HepG2 (cell line): Measurements from ENCODE around the gene VCAN. TPM values are rescaled to one million over a fixed set of nuclear protein-coding genes. Genes with fewer than 3 reads are reported as not detected.

ENCODE experiments used
- CEBPB ChIP-seq: IDR thresholded peaks from 2 replicates; pipeline ENCODE4 v1.6.1; 2011; ENCODE audit warnings: low read depth, low read length, improper control_type of control experiment, borderline replicate concordance
- CHCHD3 ChIP-seq: sonication (generic); formaldehyde crosslinking; IDR thresholded peaks from 2 replicates; pipeline ENCODE4 v1.8.0; 2022; ENCODE audit warnings: mild to moderate bottlenecking, missing genetic modification reagents, moderate library complexity
- ELF4 ChIP-seq: sonication (generic); formaldehyde crosslinking; IDR thresholded peaks from 2 replicates; pipeline ENCODE4 v1.5.0; 2020; ENCODE audit warnings: missing genetic modification reagents, mild to moderate bottlenecking, moderate library complexity, borderline replicate concordance
- EP300 ChIP-seq, 3 experiments: sonication (generic) in 1 of 3; formaldehyde crosslinking in 1 of 3; IDR thresholded peaks; 2 replicates each; pipeline versions ENCODE4 v1.5.1 to v1.6.1; 2011 to 2020; ENCODE audit warnings: low read depth in 2 of 3, low read length in 2 of 3, borderline replicate concordance in 1 of 3, improper control_type of control experiment in 1 of 3, mild to moderate bottlenecking in 1 of 3, missing genetic modification reagents in 1 of 3, moderate library complexity in 1 of 3
- HNRNPUL1 ChIP-seq: fragments of 200-400 bp; formaldehyde crosslinking; IDR thresholded peaks from 2 replicates; pipeline ENCODE4 v1.6.1; 2017; ENCODE audit warnings: low read depth, mild to moderate bottlenecking, low read length, moderate library complexity
- KAT2B ChIP-seq: fragments of 150-350 bp; IDR thresholded peaks from 2 replicates; pipeline ENCODE4 v1.6.1; 2014; ENCODE audit warnings: low read depth, low read length, borderline replicate concordance
- NCOR1 ChIP-seq: fragments of 200-600 bp; sonication (generic); IDR thresholded peaks from 2 replicates; pipeline ENCODE4 v1.7.0; 2017; ENCODE audit warnings: antibody characterized with exemption, low read length, borderline replicate concordance
- POGZ ChIP-seq: sonication (generic); formaldehyde crosslinking; IDR thresholded peaks from 2 replicates; pipeline ENCODE4 v1.4.0; 2020; ENCODE audit warnings: mild to moderate bottlenecking, missing genetic modification reagents
- PRMT3 ChIP-seq: sonication (generic); formaldehyde crosslinking; IDR thresholded peaks from 2 replicates; pipeline ENCODE4 v1.8.1; 2022; ENCODE audit warnings: low read depth, mild to moderate bottlenecking, moderate library complexity, missing genetic modification reagents, borderline replicate concordance
- PTBP1 ChIP-seq: fragments of 200-400 bp; formaldehyde crosslinking; IDR thresholded peaks from 2 replicates; pipeline ENCODE4 v1.6.1; 2018; ENCODE audit warnings: low read length, low read depth; ENCODE audit not compliant: poor library complexity, severe bottlenecking
- RORA ChIP-seq: sonication (generic); formaldehyde crosslinking; IDR thresholded peaks from 2 replicates; pipeline ENCODE4 v1.5.0; 2020; ENCODE audit warnings: mild to moderate bottlenecking, missing genetic modification reagents, moderate library complexity
- SMAD9 ChIP-seq: sonication (generic); formaldehyde crosslinking; IDR thresholded peaks from 2 replicates; pipeline ENCODE4 v1.5.1; 2020; ENCODE audit warnings: mild to moderate bottlenecking, missing genetic modification reagents
- SOX13 ChIP-seq, 3 experiments: fragments of 450-650 bp in 1 of 3; sonication (generic) in 1 of 3; formaldehyde crosslinking in 1 of 3; IDR thresholded peaks in 2 of 3; conservative IDR thresholded peaks in 1 of 3; 2 replicates each; pipeline versions ENCODE4 v1.5.0 to v1.6.1; 2016 to 2020; ENCODE audit warnings: antibody characterized with exemption in 1 of 3, mild to moderate bottlenecking in 1 of 3, missing compliant biosample characterization in 1 of 3, missing genetic modification reagents in 1 of 3, moderate library complexity in 1 of 3
- SRF ChIP-seq: IDR thresholded peaks from 2 replicates; pipeline ENCODE4 v1.6.1; 2011; ENCODE audit warnings: mild to moderate bottlenecking, low read depth, low read length, moderate library complexity
- TBX3 ChIP-seq: fragments of 450-650 bp; IDR thresholded peaks from 2 replicates; pipeline ENCODE4 v1.6.1; 2017; ENCODE audit warnings: antibody characterized with exemption, mild to moderate bottlenecking, inconsistent platforms, borderline replicate concordance
- TSC22D2 ChIP-seq: sonication (generic); formaldehyde crosslinking; IDR thresholded peaks from 2 replicates; pipeline ENCODE4 v1.5.1; 2020; ENCODE audit warnings: missing genetic modification reagents, mild to moderate bottlenecking, borderline replicate concordance
- ZBTB7B ChIP-seq: sonication (generic); formaldehyde crosslinking; IDR thresholded peaks from 2 replicates; pipeline ENCODE4 v1.4.0; 2020; ENCODE audit warnings: missing genetic modification reagents
- ZNF547 ChIP-seq: sonication (generic); formaldehyde crosslinking; IDR thresholded peaks from 2 replicates; pipeline ENCODE4 v1.5.1; 2020; ENCODE audit warnings: mild to moderate bottlenecking, missing genetic modification reagents
- polyA plus RNA-seq, 8 experiments: library from polyadenylated mRNA; depleted of rRNA in 3 of 8; stranded (reverse) in 7 of 8; unstranded in 1 of 8; fragments of >200 nt; fragmentation: Illumina TruSeq in 4 of 8; extraction: Trizol in 4 of 8; gene quantifications; 2 replicates each; pipeline versions ENCODE4 v1.2.1 to v1.2.3, GENCODE V29; 2011 to 2016; ENCODE audit warnings: low read depth in 4 of 8, missing spikeins in 1 of 8, mixed read lengths in 1 of 8; ENCODE audit not compliant: insufficient read depth in 1 of 8
- total RNA-seq, 5 experiments: library from RNA; depleted of rRNA; stranded (reverse); fragments of >200 nt; fragmentation: Illumina TruSeq; extraction: Trizol; gene quantifications; 2 replicates each; pipeline ENCODE4 v1.2.3, GENCODE V29; 2016; ENCODE audit warnings: low read depth in 1 of 5
- TF ChIP-seq, protein P1 (sequence below): sonication (generic); formaldehyde crosslinking; conservative IDR thresholded peaks from 2 replicates; pipeline ENCODE4 v1.4.0; 2020; ENCODE audit warnings: missing genetic modification reagents
- TF ChIP-seq, protein P2 (sequence below): sonication (generic); formaldehyde crosslinking; IDR thresholded peaks from 2 replicates; pipeline ENCODE4 v1.4.0; 2020; ENCODE audit warnings: mild to moderate bottlenecking, missing genetic modification reagents
- TF ChIP-seq, protein P3 (sequence below): sonication (generic); formaldehyde crosslinking; IDR thresholded peaks from 2 replicates; pipeline ENCODE4 v1.8.0; 2023; ENCODE audit warnings: mild to moderate bottlenecking, missing genetic modification reagents
- TF ChIP-seq, protein P4 (sequence below): IDR thresholded peaks from 2 replicates; pipeline ENCODE4 v1.6.1; 2016

Gene VCAN
- total and polyA plus RNA-seq, 2 of the 13 experiments (the other 11 are each of a cell fraction or from before 2014, with no cell fraction given): 1.2 to 3.5 TPM

DNA sequence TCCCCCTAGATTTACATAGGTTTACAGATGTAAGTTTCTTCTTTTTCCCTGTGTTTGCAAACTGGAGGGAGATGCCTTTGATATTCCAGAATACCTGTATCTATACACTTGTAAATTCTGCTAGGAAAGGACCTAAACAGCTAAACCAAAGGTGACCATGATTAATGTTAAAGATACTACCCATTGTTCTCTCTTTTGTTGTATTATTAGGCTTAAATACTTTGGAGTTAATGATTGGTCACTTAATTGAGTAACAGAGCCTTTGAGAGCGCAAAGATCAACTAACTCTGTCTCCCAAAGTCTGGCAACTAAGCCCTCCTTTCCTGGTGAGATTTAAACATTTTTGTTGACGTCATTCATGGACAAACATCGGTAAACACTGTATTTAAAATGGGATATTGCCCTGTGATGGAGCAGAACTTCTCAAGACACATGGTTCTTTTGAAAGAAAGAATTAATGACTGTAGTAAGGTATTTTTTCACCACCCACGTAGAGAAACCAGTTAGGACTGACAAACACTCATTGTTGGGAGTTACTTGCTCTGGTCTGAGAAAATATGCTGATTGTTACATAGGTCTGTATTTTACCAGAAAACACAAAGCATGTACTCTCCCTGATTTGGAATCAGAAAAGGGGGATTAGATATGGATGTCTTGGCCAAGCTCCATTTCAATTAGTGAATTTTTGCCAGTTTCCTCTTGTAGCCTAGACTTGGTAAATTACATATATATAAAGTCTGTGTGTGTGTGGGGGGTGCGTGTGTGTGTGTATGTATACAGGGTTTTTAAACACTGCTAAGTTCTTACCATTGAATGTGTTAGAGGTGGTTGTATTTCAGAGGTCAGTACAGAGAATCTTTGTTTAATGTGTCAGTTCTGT, 4.6 kb downstream of the VCAN start (continued):
- peak; percentile 86 for TF ChIP-seq SOX13 (IDR thresholded peaks at IDR 0.05)
- TF ChIP-seq SOX13 (CRISPR knock-in tag; conservative IDR thresholded peaks at IDR 0.05 in 1 of 2, IDR thresholded peaks at IDR 0.05 in 1 of 2): peak in 1 of 2 experiments; percentile 98; a peak in 2 of 4 replicates
- TF ChIP-seq, protein P1, sequence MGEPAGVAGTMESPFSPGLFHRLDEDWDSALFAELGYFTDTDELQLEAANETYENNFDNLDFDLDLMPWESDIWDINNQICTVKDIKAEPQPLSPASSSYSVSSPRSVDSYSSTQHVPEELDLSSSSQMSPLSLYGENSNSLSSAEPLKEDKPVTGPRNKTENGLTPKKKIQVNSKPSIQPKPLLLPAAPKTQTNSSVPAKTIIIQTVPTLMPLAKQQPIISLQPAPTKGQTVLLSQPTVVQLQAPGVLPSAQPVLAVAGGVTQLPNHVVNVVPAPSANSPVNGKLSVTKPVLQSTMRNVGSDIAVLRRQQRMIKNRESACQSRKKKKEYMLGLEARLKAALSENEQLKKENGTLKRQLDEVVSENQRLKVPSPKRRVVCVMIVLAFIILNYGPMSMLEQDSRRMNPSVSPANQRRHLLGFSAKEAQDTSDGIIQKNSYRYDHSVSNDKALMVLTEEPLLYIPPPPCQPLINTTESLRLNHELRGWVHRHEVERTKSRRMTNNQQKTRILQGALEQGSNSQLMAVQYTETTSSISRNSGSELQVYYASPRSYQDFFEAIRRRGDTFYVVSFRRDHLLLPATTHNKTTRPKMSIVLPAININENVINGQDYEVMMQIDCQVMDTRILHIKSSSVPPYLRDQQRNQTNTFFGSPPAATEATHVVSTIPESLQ (CRISPR knock-in tag): no peak
- no peak for TF ChIP-seq PTBP1
- TF ChIP-seq CEBPB: peak; percentile 71
- TF ChIP-seq EP300 (IDR thresholded peaks at IDR 0.05; ENCODE audit: low read depth in 2 of 2, low read length in 2 of 2): peak in 1 of 2 experiments; percentile 52; a peak in 2 of 4 replicates
- no peak for TF ChIP-seq EP300 (CRISPR knock-in tag; IDR thresholded peaks at IDR 0.05; ENCODE audit: borderline replicate concordance)
- no peak for TF ChIP-seq TSC22D2 (CRISPR knock-in tag)
- peak; percentile 69; the same call in 1 of the 2 replicates for TF ChIP-seq HNRNPUL1
- TF ChIP-seq POGZ (CRISPR knock-in tag): peak; percentile 52
- TF ChIP-seq, protein P2, sequence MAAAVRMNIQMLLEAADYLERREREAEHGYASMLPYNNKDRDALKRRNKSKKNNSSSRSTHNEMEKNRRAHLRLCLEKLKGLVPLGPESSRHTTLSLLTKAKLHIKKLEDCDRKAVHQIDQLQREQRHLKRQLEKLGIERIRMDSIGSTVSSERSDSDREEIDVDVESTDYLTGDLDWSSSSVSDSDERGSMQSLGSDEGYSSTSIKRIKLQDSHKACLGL (CRISPR knock-in tag): no peak
- TF ChIP-seq ELF4 (CRISPR knock-in tag): no peak
- TF ChIP-seq KAT2B: no peak
- no peak for TF ChIP-seq PRMT3 (CRISPR knock-in tag)
- no peak for TF ChIP-seq TBX3
- no peak for TF ChIP-seq ZNF547 (CRISPR knock-in tag)
- TF ChIP-seq SRF: no peak
- TF ChIP-seq, protein P3, sequence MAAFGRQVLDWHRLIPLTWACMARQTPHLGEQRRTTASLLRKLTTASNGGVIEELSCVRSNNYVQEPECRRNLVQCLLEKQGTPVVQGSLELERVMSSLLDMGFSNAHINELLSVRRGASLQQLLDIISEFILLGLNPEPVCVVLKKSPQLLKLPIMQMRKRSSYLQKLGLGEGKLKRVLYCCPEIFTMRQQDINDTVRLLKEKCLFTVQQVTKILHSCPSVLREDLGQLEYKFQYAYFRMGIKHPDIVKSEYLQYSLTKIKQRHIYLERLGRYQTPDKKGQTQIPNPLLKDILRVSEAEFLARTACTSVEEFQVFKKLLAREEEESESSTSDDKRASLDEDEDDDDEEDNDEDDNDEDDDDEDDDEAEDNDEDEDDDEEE (CRISPR knock-in tag): no peak
- no peak; the same call in 1 of the 2 replicates for TF ChIP-seq NCOR1
- no peak for TF ChIP-seq SMAD9 (CRISPR knock-in tag)
- TF ChIP-seq CHCHD3: no peak
- no peak for TF ChIP-seq ZBTB7B (CRISPR knock-in tag)
- TF ChIP-seq, protein P4, sequence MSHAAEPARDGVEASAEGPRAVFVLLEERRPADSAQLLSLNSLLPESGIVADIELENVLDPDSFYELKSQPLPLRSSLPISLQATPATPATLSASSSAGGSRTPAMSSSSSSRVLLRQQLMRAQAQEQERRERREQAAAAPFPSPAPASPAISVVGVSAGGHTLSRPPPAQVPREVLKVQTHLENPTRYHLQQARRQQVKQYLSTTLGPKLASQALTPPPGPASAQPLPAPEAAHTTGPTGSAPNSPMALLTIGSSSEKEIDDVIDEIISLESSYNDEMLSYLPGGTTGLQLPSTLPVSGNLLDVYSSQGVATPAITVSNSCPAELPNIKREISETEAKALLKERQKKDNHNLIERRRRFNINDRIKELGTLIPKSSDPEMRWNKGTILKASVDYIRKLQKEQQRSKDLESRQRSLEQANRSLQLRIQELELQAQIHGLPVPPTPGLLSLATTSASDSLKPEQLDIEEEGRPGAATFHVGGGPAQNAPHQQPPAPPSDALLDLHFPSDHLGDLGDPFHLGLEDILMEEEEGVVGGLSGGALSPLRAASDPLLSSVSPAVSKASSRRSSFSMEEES (CRISPR knock-in tag): no peak
- no peak for TF ChIP-seq RORA
